Epidermal melanocyte (primary cell): Measurements from ENCODE around the gene SLC35A4.
"Not testable (repeated sequence)": the region's sequence is repeated elsewhere in the genome, so short reads cannot be mapped to it uniquely, and the experiment has no call there.

ENCODE experiments used
- DNase-seq: peaks from one replicate; pipeline ENCODE4 v3.0.0; 2011; ENCODE audit warnings: low spot score; ENCODE audit not compliant: insufficient read length

The SLC35A4 gene

GRCh38 chr5:140588311-140589070 lies 23.9 kb downstream of the SLC35A4 start:
- no peak for DNase-seq

- no peak for DNase-seq
Observed at GRCh38 chr5:140590861-140591260, 26.2 kb downstream of the SLC35A4 start.

DNA sequence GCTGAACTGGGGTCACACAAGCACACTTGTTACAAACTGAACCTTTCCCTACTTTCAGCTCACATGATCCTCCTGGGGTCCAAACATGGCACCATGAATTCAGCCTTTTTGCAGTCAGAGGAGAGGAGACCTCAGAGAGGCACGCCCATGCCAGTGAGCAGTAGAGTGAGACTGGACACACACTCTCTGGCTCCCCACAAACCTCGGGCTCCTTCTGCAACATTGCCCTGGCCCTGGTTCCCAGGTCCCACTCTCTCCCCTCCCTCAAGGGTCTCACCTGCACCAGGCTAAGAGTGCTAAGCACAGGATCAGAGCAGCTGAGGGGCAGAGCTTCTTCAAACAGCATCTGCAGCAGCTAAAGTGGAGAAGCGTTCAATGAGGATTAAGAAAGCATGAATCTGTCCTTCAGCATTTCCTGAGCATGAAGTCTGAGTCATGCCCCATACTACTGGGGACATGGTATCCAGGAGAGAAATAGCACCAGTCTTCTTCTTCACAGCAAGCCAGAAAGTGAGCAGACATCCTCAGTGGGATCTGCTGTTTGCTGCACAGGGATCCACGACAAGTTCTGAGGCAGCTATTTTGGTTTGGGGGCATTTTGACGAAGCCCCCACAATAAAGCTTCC lies 27.2 kb downstream of the SLC35A4 start:
- DNase-seq: no peak

GRCh38 chr5:140593070-140593469 lies 28.4 kb downstream of the SLC35A4 start:
- DNase-seq: not testable (repeated sequence)

GRCh38 chr5:140594169-140594568 lies 29.5 kb downstream of the SLC35A4 start:
- DNase-seq: no peak

DNA sequence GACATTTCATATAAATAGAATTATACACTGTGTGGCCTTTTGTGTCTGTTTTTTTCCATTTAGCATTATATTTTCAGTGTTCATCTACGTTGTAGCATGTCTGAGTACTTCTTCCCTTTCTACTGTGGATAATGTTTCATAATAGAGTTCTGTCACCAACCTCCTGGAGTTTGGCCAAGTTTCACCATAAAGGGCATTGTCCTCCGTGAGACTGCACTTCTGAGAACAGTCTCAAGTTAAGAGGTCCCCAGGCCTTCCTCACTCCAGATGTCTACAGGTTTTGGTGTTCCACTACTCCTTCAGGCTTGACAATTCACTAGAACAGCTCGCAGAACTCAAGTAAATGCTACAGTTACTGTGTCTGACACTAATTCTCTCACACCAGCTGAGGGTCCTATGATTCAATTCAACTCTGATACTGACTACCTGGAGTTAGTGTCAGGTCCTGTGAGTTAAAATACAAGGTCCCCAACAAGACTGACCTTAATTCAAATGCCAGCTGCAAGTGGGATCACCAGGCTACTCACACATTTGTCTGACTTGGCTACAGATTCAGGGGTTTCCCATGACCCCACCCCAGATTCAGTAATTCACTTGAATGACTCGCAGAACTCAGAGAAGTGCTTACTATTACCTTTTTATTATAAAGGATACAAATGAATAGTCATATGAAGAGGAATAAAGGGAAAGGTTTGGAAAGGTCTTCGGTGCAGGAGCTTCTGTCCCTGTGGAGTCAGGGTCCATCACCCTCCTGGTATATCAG lies 31.1 kb downstream of the SLC35A4 start:
- DNase-seq: no peak

GRCh38 chr5:140596321-140596741 lies 31.7 kb downstream of the SLC35A4 start:
- no peak for DNase-seq

DNA sequence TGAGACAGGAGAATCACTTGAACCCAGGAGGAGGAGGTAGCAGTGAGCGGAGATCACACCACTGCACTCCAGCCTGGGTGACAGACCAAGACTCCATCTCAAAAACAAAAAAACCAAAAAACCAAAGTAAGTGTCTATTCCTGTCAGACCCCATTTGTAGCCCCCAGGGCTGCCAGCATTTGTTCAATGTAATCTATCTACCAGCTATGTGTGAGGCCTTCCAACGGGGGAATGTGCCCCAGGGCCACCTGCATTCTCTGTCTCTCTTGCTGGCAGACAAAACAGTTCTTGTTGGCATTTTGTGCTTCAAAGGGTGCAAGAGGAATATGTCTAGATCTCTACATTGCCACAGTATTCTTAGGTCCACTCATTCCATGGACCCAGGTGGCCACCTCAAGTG lies 34.2 kb downstream of the SLC35A4 start:
- no peak for DNase-seq

GRCh38 chr5:140600096-140600495 lies 35.5 kb downstream of the SLC35A4 start:
- no peak for DNase-seq

DNA sequence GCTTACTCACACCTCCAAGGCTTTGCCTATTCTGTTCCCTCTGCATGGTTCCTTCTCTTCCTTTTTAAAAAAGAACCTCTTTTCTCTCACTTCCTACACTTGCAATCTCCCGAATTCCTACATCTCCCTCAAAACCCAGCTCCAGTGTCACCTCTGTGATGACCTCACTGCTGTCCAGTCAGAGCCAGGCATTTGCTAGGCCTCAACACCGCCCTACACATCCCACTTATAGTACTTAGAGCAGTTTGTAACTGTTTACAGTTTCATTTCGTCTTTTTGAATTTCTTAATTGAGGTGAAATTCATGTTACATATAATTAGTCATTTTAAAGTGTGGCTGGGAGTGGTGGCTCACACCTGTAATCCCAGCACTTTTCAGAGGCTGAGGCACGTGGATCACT lies 37.5 kb downstream of the SLC35A4 start:
- DNase-seq: no peak

DNA sequence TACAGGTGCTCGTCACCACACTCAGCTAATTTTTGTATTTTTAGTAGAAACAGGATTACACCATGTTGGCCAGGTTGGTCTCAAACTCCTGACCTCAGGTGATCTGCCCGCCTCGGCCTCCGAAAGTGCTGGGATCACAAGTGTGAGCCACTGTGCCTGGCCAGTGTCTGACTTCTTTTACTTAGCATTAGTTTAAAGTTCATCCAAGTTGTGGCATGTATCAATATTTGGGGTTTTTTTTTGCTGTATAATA lies 38.7 kb downstream of the SLC35A4 start:
- not testable (repeated sequence) for DNase-seq

DNA sequence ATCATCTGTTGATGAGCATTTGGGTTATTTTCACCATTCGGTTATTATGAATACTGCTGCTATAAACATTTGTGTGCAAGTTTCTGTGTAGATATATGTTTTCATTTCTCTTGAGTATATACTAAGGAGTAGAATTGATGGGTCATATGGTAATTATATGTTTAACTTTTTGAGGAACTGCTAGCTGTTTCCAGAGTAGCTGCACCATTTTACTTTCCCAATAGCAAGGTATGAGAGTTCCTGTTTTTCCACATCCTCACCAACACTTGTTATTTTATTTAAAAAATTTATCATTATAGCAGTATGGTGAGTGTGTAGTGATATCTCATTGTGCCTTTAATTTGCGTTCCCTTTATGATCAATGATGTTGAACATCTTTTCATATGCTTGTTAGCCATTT lies 39.1 kb downstream of the SLC35A4 start:
- DNase-seq: no peak

- DNase-seq: no peak
Observed at GRCh38 chr5:140605879-140606278, 41.3 kb downstream of the SLC35A4 start.

DNA sequence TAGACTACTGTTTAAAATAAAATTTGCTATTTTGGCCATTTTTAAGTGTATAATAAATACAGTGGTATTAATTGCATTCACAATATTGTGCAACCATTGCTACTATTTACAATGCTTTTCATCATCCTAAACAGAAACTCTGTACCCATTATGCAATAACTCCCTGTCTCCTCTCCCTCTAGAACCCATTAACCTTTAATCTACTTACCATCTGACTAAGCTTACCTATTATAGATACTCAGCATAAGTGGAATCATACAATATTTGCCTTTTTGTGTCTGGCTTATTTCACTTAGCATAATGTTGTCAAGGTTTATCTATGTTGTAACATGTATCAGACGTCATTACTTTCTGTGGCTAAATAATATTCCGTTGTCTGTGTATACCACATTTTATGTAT lies 42.4 kb downstream of the SLC35A4 start:
- DNase-seq: no peak

DNA sequence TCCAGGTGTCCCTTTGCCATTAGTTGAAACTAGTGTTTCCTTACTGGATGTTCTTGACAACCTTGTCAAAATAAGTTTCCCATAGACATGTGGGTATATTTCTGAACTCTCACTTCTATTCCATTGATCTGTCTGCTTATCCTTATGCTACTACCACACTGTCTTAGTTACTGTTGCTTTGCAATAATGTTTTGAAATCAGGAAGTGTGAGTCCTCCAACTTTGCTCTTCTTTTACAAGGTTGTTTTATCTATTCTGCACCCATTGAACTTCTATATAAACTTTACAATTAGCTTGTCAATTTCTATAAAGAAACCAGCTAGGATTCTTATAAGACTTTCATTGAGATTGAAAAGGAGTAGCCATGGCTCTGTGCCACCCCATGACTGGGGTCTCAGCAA lies 44.1 kb downstream of the SLC35A4 start:
- no peak for DNase-seq

- DNase-seq: no peak
Observed at GRCh38 chr5:140609126-140609525, 44.5 kb downstream of the SLC35A4 start.

DNA sequence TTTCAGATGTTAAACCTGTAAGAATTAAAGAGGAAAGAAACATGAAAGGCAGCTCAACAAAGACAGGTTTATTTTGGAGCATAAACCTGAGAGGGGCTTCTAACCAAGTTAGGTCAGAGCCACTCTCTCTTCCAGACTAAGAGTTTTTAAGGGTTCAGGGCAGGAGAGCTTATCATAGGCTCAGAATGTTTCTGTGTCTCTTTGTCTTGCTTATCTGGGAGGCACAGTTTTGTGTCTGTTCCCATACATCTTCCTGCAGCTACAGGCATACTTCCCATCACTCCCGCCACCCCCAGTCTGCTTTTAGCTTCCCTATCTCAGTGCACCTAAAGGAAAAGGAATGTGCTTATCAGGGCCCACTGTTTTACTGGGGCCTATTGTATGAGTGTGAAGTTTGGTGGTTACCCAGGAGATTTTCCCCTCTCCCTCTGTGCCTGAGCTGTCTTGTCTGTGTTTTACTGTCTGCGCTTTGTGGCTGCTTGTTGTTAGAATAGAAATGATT lies 46.4 kb downstream of the SLC35A4 start:
- DNase-seq: no peak
